Naive thymus-derived CD8-positive, alpha-beta T cell (primary cell): ENCODE results near the gene ZPBP2. TPM values are rescaled to one million over a fixed set of nuclear protein-coding genes. Genes with fewer than 3 reads are reported as not detected.

Source experiments
- ATAC-seq, 2 donors: fragments of 150-1000 bp; cut with Tn5 transposase in 1 of 2; sonication (Bioruptor Pico), chemical (Tn5 transposase) in 1 of 2; 1 replicate in 1 of 2; 2 replicates in 1 of 2; pipeline ENCODE4 v1.10.0; 2021; ENCODE audit warnings: mild to moderate bottlenecking in 2 of 2, moderate library complexity in 2 of 2
- POLR2A ChIA-PET: fragments of 350-600 bp; sonication (Branson Sonifier 250); formaldehyde crosslinking; loops from one replicate; lab custom pipeline; 2021; ENCODE audit warnings: antibody characterized with exemption; lab: Charles Lee
- DNase-seq, 10 donors: peaks; one replicate each; pipeline versions ENCODE4 v3.0.0 to v3.0.0-alpha.2; 2020 to 2022
- H3K27ac Mint-ChIP-seq, 10 donors: one replicate each; pipeline ENCODE4 v1.8.0; 2020 to 2022; ENCODE audit warnings: mild to moderate bottlenecking in 10 of 10, mixed read lengths in 10 of 10, moderate library complexity in 4 of 10, inconsistent platforms in 1 of 10
- H3K27me3 Mint-ChIP-seq, 5 donors: one replicate each; pipeline ENCODE4 v1.8.0; 2021 to 2022; ENCODE audit warnings: mixed read lengths in 5 of 5
- H3K36me3 Mint-ChIP-seq, 3 donors: one replicate each; pipeline ENCODE4 v1.8.0; 2020 to 2022; ENCODE audit warnings: mixed read lengths in 3 of 3, mild to moderate bottlenecking in 2 of 3, inconsistent platforms in 1 of 3
- H3K4me1 Mint-ChIP-seq, 4 donors: one replicate each; pipeline ENCODE4 v1.8.0; 2021 to 2022; ENCODE audit warnings: mixed read lengths in 4 of 4
- H3K4me3 Mint-ChIP-seq, 10 donors: one replicate each; pipeline ENCODE4 v1.8.0; 2020 to 2022; ENCODE audit warnings: mild to moderate bottlenecking in 10 of 10, mixed read lengths in 10 of 10, moderate library complexity in 6 of 10, inconsistent platforms in 1 of 10
- H3K9me3 Mint-ChIP-seq, 9 donors: one replicate each; pipeline ENCODE4 v1.8.0; 2020 to 2022; ENCODE audit warnings: mixed read lengths in 9 of 9, mild to moderate bottlenecking in 3 of 9, inconsistent platforms in 1 of 9, moderate library complexity in 1 of 9
- polyA plus RNA-seq, 3 donors: library from polyadenylated mRNA; unstranded; fragments of 300-500 nt; fragmentation: Illumina TruSeq; gene quantifications; one replicate each; pipeline ENCODE4 v1.2.3, GENCODE V29; 2021
- total RNA-seq, 8 experiments: library from RNA in 2 of 8; stranded (reverse) in 2 of 8; gene quantifications; one replicate each; pipeline ENCODE4 v1.2.3 and lab custom pipeline; 2021 to 2026

The ZPBP2 gene
- total and polyA plus RNA-seq, 5 experiments from 2014 or later = 0.38 to 0.49 TPM; not detected in 3

DNA sequence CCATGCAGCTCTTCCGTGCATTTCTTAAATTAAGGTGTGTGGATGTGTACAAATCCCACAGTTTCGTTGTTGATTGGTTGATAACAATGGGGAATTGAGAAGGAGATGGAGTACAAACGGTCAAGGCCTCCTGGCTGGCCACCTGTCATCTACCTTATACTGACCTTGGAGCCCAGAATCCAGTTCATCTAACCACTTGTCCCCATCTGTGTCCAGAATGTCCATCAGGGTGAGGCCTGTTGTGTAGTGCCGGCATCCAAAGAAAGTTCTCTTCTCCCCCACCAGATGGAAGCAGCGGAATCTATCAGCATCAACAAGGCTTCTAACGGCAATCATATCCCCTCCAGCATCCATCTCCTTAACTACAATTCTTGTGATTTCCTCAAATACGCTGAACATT lies 48.9 kb downstream of the ZPBP2 start:
- ATAC-seq (no peak), DNase-seq (peak in 1 of 10 donors; percentile 10)
- H3K9me3 Mint-ChIP-seq = no peaks in the 10 kb centered on the region
- H3K36me3 Mint-ChIP-seq = peaks cover 0 to 79% (median 29%) of the 10 kb centered on the region in 3 donors
- no peaks in the 10 kb centered on the region for H3K27me3 Mint-ChIP-seq
- POLR2A ChIA-PET = interaction anchor here (0.6 to 3.4 kb wide), 3 partner anchors 10 to 125 kb away, joined by 3 to 18 read pairs (median 5); partner anchors contain the start of genes LRRC3C and ORMDL3
- peaks cover 32 to 59% (median 47%) of the 10 kb centered on the region in 4 donors for H3K4me1 Mint-ChIP-seq
- H3K27ac Mint-ChIP-seq = peak overlapping the region in 9 of 10 donors; percentile 9 to 82 (median 61)
- H3K4me3 Mint-ChIP-seq = peak overlapping the region in 1 of 10 donors; percentile 51

DNA sequence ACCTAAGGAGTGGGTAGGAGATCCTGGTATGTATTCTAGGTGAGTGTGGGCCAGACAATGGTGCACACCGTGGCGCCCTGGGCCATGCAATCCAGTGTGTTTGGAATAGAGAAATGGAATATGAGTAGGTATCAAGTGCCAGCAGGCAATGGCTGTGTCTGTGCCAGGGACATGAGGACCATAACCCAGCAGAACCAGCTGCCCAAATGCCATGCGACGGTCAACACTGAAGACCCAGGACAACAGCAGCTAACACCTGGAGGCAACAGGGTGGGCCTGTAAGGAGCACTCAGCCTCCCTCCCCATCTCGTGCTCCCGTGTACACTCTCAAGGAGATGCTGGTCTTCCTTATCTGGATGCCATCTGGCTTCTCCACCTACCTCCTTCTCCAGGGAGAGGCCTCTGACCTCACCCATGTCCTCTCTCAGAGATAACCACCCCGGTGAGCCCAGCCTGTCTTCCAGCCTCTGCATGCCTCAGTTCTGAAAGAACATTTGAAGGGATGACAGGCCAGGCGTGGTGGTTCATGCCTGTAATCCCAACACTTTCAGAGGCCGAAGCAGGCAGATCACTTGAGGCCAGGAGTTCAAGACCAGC lies 51.2 kb downstream of the ZPBP2 start:
- Mint-ChIP-seq H3K4me1 (peaks cover 44 to 75% (median 68%) of the 10 kb centered on the region in 4 donors), H3K27ac (peak overlapping the region; percentile 58 to 97 (median 82)), H3K9me3 (no peaks in the 10 kb centered on the region), H3K4me3 (peak overlapping the region in 6 of 10 donors; percentile 4 to 76 (median 54)), H3K36me3 (peaks cover 0 to 77% (median 31%) of the 10 kb centered on the region in 3 donors), H3K27me3 (no peaks in the 10 kb centered on the region)
- peak in 1 of 10 donors; percentile 41 for DNase-seq
- ATAC-seq = no peak
- POLR2A ChIA-PET = interaction anchor here (0.7 to 3.4 kb wide), 4 partner anchors 8 to 212 kb away, joined by 3 to 18 read pairs (median 4); partner anchors contain the start of genes LRRC3C and ORMDL3

DNA sequence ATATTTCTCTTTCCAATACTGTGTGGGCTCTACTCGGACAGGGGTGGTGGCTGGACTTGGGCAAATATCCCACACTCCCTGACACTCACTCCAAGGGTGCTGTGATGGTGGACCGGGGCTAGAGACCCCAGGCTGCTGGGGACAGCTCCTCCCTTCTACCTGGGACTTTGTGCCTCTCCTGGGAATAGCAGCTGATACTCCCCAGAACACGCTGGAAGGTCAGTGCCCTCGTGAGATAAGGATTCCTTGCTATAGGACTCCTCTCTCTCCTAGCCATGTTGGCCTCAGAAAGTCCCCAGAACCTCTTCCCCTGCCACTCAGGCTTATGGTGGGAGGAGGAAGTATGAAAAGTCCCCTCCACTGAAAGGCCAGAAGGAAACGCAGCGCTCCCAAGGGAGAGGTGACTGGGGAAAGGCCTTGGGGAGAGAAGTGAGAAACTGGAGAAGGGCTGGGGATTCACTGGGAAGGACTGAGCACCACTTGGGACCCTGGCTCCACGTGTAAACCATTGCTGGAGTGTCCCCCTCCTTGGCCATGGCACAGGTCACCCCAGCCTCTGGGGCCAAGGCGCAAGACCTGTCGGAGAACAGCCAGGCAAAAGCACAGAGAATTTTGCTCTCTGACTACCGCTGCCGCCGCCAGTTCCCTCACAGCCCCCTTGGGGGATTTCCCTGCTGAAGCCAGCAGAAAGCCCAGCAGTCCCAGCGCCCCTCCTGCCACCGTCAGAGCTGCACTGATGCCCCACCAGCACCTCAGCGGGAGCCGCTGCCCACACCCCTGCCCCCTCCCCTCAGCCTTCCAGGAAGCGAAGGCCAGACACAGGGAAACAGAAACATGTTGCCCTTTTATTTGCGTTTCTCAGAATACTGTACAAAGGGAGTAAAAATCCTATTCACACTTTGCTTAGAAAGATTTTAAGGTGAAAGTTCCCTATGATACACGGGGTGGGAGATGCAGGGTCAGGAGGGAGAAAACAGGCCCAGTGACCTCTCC lies 52.5 kb downstream of the ZPBP2 start:
- POLR2A ChIA-PET = interaction anchor here (0.7 to 1.4 kb wide), 2 partner anchors 33 to 36 kb away, joined by 3 to 4 read pairs; no protein-coding TSS in a partner anchor
- Mint-ChIP-seq H3K4me1 (peaks cover 53 to 85% (median 81%) of the 10 kb centered on the region in 4 donors), H3K4me3 (peak overlapping the region; percentile 33 to 92 (median 69)), H3K27ac (peak overlapping the region; percentile 84 to 98 (median 94)), H3K9me3 (no peaks in the 10 kb centered on the region), H3K27me3 (no peaks in the 10 kb centered on the region), H3K36me3 (peaks cover 0 to 74% (median 27%) of the 10 kb centered on the region in 3 donors)
- ATAC-seq = peak; percentile 58 to 84
- peak in 8 of 10 donors; percentile 45 to 65 (median 55) for DNase-seq

DNA sequence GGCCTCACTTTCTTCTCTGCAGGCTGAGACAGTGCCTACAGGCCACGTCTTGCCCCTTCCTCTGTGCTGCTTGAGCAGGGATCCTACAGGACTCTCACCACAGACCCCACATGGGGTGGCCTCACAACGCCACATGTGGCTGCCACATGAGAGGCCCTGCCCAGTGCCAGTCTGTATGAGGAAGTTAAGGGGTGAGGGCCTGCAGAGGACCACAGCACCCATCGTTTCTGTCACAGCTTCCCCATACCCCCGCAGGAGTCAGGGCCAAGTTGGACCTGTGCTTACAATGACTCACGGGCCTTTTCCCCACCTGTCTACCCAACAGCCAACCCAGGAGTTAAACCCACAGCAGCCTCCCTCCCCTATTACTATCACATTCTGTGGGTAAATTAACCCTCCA lies 53.3 kb downstream of the ZPBP2 start:
- no peaks in the 10 kb centered on the region for H3K27me3 Mint-ChIP-seq

DNA sequence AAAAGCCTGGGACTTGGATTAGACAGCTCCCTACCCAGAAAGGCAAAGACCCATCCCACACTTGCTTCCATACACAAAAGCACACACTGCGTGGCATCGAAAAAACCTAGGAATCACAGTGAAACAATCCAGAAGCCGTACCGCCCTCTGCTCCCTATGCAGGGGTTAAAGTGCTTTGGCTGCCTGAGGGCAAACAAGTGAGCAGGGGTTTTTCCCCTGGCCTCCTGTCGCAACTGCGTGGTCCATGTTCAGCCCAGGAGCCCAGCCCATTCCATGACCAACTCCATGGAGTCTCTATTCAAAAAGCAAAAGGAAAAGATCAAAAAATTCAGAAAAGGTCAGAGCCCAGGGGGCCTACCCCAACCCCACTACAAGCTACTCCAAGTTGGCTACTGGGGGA lies 54.0 kb downstream of the ZPBP2 start:
- Mint-ChIP-seq H3K4me3 (peak overlapping the region in 9 of 10 donors; percentile 30 to 92 (median 71)), H3K27ac (peak overlapping the region; percentile 84 to 98 (median 94)), H3K4me1 (peaks cover 52 to 89% (median 85%) of the 10 kb centered on the region in 4 donors), H3K36me3 (peaks cover 0 to 63% (median 19%) of the 10 kb centered on the region in 3 donors), H3K9me3 (no peaks in the 10 kb centered on the region), H3K27me3 (no peaks in the 10 kb centered on the region)
- POLR2A ChIA-PET = interaction anchor here (0.6 to 2.2 kb wide), 6 partner anchors 8 to 241 kb away, joined by 3 to 8 read pairs (median 6); partner anchors contain the start of gene PSMD3
- DNase-seq (peak in 1 of 10 donors; percentile 45), ATAC-seq (no peak)

More for the DNA sequence above, 53.3 kb downstream of the ZPBP2 start:
- Mint-ChIP-seq H3K4me1 (peaks cover 53 to 92% (median 87%) of the 10 kb centered on the region in 4 donors), H3K9me3 (no peaks in the 10 kb centered on the region), H3K27ac (peak overlapping the region; percentile 84 to 98 (median 94)), H3K4me3 (peak overlapping the region in 9 of 10 donors; percentile 51 to 92 (median 71)), H3K36me3 (peaks cover 0 to 69% (median 22%) of the 10 kb centered on the region in 3 donors)
- peak; percentile 4 to 34 for ATAC-seq
- DNase-seq = peak in 1 of 10 donors; percentile 52
- POLR2A ChIA-PET = interaction anchor here (0.6 to 2.2 kb wide), 5 partner anchors 9 to 59 kb away, joined by 4 to 8 read pairs (median 7); partner anchors contain the start of gene PSMD3

DNA sequence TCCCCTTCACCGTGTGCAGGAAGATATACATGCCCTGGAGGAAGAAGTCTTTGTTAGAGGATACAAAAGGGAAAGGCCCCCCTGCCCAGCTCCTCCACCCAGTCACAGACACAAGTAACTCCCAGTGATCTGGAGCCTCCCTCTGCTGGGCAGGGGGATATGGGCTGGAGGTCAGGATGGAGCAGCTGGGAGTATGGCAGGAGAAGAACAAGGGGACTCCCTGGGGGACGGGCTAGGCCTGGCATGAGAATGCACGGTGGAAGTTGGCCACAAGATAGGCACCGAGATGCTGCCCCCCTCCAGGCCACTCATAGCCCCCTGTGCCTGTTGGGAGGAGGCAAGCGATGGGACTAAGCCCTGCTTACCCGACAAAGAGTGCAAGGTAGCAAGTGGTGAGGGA lies 55.2 kb downstream of the ZPBP2 start:
- ATAC-seq = no peak
- Mint-ChIP-seq H3K9me3 (no peaks in the 10 kb centered on the region), H3K4me1 (peaks cover 51 to 86% (median 81%) of the 10 kb centered on the region in 4 donors), H3K36me3 (peaks cover 0 to 56% (median 17%) of the 10 kb centered on the region in 3 donors), H3K27ac (peak overlapping the region; percentile 71 to 98 (median 94)), H3K27me3 (no peaks in the 10 kb centered on the region), H3K4me3 (peak overlapping the region; percentile 9 to 98 (median 82))
- no peak for DNase-seq
- POLR2A ChIA-PET = interaction anchor here (0.6 to 2.2 kb wide), 6 partner anchors 13 to 242 kb away, joined by 3 to 8 read pairs (median 5); partner anchors contain the start of gene PSMD3

DNA sequence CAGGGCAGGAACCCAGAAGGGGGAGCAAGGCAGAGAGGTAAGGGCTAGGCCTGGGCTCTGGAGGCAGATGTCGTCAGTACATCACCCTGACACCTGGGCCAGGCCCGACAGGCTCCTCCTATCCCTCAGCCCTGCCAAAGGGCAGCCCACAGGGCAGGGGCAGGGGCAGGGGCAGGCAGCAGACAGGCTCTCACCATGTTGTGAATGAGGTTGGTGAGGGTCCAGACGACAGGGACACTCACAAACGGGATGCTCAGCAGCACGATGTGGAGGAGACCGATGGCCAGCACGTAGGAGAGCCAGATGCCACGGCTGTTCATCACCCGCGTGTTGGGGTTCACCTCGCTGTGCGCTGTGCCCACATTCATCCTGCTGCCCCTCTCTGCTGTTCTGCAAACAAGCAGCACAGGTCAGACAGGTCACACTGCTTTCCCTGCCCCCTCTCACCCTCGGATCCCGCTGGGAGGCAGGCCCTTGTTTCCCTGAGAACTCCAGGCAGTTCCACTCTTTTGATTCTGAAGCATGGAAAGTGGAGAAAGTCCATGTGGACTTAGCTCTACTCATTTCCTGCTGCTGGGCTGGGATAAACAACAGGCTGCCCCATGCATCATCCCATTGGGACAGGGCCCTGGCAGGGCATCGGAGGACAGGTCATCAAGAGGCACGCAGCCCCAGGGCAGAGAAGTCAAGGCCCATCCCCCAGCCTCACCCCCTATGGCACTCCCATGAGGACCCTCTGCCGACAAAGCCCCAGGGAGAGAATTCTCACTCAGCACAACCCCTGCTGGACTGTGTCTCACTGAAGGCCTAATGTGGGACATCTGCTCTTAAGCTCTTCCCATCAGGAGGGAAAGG lies 56.1 kb downstream of the ZPBP2 start:
- H3K4me1 Mint-ChIP-seq = peaks cover 44 to 81% (median 78%) of the 10 kb centered on the region in 4 donors
- ATAC-seq (no peak), DNase-seq (no peak)
- POLR2A ChIA-PET = interaction anchor here (1.1 to 4.8 kb wide), 2 partner anchors 14 to 169 kb away, joined by 3 to 40 read pairs; no protein-coding TSS in a partner anchor
- H3K27ac Mint-ChIP-seq = peak overlapping the region; percentile 93 to 98 (median 96)
- H3K9me3 Mint-ChIP-seq = no peaks in the 10 kb centered on the region
- peaks cover 0 to 50% (median 14%) of the 10 kb centered on the region in 3 donors for H3K36me3 Mint-ChIP-seq
- H3K4me3 Mint-ChIP-seq = peak overlapping the region; percentile 87 to 99 (median 92)
- no peaks in the 10 kb centered on the region for H3K27me3 Mint-ChIP-seq

DNA sequence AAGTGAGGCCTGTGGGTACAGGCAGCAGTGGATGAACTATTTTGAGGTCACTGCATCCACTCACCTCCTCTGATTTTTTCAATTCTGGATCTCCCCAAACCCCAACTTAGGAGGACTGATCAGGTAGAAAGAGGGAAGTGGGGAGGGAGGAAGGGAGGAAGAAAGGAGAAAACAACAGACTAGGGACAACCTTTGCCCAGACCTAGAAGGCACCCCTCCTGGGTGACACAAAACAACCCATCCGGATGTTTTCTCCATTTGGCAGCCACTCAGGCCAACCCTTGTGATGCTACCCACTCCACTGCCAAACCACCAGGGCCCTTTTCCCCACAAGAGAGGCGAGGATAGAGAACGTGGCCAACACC lies 56.7 kb downstream of the ZPBP2 start:
- H3K9me3 Mint-ChIP-seq = no peaks in the 10 kb centered on the region
- peaks cover 0 to 45% (median 12%) of the 10 kb centered on the region in 3 donors for H3K36me3 Mint-ChIP-seq
- POLR2A ChIA-PET = interaction anchor here (4.8 kb wide), 1 partner anchor 170 kb away, joined by 40 read pairs; no protein-coding TSS in a partner anchor
- DNase-seq (no peak), ATAC-seq (no peak)
- peaks cover 44 to 80% (median 74%) of the 10 kb centered on the region in 4 donors for H3K4me1 Mint-ChIP-seq
- peak overlapping the region; percentile 87 to 99 (median 92) for H3K4me3 Mint-ChIP-seq
- peak overlapping the region; percentile 93 to 98 (median 95) for H3K27ac Mint-ChIP-seq
- H3K27me3 Mint-ChIP-seq = no peaks in the 10 kb centered on the region

DNA sequence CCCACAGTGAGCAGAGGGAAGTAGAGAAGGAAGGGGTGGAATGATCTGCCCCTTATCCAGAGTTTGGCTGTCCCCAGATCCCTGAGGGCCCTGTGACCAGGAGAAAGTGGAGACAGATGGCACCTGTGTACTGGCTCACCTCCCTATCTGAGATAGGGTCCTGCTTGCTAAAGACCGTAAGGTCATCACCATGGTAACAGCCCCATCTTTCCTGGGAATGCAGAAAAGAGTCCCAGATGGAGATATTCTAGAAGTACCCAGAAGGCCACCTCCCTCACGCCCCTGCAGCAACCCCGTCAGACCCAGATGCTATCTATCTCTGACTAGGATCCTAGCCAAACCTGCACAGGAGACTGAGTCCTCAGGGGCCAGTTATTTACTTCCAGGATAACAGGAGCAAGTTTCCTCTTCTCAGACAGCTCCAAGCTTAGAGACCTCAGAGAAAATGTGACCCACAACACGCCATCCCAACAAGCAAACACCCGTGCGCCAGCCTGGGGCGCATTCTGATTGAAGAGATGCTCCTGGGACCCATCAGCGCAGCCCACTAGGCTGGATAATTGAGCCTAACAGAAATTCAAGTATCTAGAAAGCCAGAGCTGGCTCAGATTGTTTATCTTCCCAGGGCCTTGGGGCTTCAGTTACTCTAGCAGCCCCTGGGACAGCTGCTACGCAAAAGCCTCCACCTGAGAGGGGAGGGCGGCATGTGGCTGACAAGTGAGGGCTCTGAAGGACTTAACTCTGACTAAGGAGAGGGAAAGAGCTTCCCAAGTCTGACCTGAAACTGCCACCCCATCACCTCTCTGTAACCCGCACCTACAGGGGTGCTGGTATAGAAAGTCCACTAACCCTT lies 57.5 kb downstream of the ZPBP2 start:
- POLR2A ChIA-PET = interaction anchor here (0.6 to 4.8 kb wide), 25 partner anchors 8 to 521 kb away, joined by 3 to 46 read pairs (median 5); partner anchors contain the start of genes CASC3, GSDMA, GSDMB and MED24

DNA sequence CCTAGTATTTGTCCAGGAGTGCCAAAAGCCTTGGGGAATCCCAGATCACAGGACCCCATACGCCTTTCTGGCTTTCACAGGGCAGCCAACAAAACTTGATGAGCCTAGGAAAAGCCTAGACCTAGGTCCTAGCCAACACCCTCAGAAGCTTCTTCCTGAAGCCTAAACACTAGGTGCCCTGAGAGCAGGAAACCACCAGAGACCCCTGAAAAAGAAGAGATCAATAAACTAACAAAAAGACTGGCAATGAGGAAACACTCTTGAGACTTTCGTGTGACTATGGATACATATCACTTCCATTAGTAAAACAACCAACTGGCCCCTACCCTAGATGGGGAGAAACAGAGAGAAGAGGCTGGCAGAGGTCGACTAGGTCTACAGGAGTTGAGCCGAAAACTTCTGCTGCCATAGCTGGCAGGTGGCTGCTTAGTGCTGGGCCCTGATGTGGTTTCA lies 58.2 kb downstream of the ZPBP2 start:
- H3K4me3 Mint-ChIP-seq = peak overlapping the region; percentile 87 to 99 (median 92)
- POLR2A ChIA-PET = interaction anchor here (0.6 to 4.8 kb wide), 37 partner anchors 9 to 520 kb away, joined by 3 to 46 read pairs (median 4); partner anchors contain the start of genes CASC3, GSDMA, GSDMB and MED24
- H3K27me3 Mint-ChIP-seq = no peaks in the 10 kb centered on the region
- peak in 1 of 10 donors; percentile 51 for DNase-seq
- no peaks in the 10 kb centered on the region for H3K9me3 Mint-ChIP-seq
- ATAC-seq = peak; percentile 72 to 81
- H3K36me3 Mint-ChIP-seq = peaks cover 0 to 33% (median 9%) of the 10 kb centered on the region in 3 donors
- peaks cover 34 to 67% (median 61%) of the 10 kb centered on the region in 4 donors for H3K4me1 Mint-ChIP-seq
- peak overlapping the region; percentile 93 to 98 (median 95) for H3K27ac Mint-ChIP-seq

More for the DNA sequence above, 57.5 kb downstream of the ZPBP2 start:
- DNase-seq (peak in 1 of 10 donors; percentile 15), ATAC-seq (no peak)
- Mint-ChIP-seq H3K27ac (peak overlapping the region; percentile 93 to 98 (median 95)), H3K4me1 (peaks cover 40 to 73% (median 68%) of the 10 kb centered on the region in 4 donors), H3K4me3 (peak overlapping the region; percentile 87 to 99 (median 92)), H3K9me3 (no peaks in the 10 kb centered on the region), H3K36me3 (peaks cover 0 to 39% (median 9%) of the 10 kb centered on the region in 3 donors), H3K27me3 (no peaks in the 10 kb centered on the region)
